Activated T-cell treated with anti-CD3 and anti-CD28 coated beads, Interleukin-2, amount 50 U/mL, for 1 hour (primary cell): ENCODE data around the gene FAM111A.
A peak's percentile ranks its signal among the peaks of the same experiment; 100 is the strongest.

Source experiments
- DNase-seq: peaks from one replicate; pipeline ENCODE4 v3.0.0-alpha.2; 2020

The FAM111A gene

GRCh38 chr11:59141673-59142460, 789 bp upstream of the FAM111A start:
- DNase-seq, result no peak

GRCh38 chr11:59144096-59144495, 1.4 kb downstream of the FAM111A start:
- no peak for DNase-seq

- DNase-seq, result peak; percentile 64
Measured at GRCh38 chr11:59144579-59145345, 2.1 kb downstream of the FAM111A start.

GRCh38 chr11:59145534-59145933, 2.9 kb downstream of the FAM111A start:
- DNase-seq, result no peak

GRCh38 chr11:59151761-59152160, 9.1 kb downstream of the FAM111A start:
- no peak for DNase-seq

- no peak for DNase-seq
Measured at GRCh38 chr11:59152312-59152951, 9.8 kb downstream of the FAM111A start.

- no peak for DNase-seq
Measured at GRCh38 chr11:59154610-59155009, 12.0 kb downstream of the FAM111A start.

- DNase-seq, result no peak
Measured at GRCh38 chr11:59157433-59157832, 14.8 kb downstream of the FAM111A start.

- peak; percentile 42 for DNase-seq
Measured at GRCh38 chr11:59158206-59159068, 15.8 kb downstream of the FAM111A start.

- DNase-seq, result no peak
Measured at GRCh38 chr11:59164028-59164427, 21.4 kb downstream of the FAM111A start.

- peak; percentile 87 for DNase-seq
Measured at GRCh38 chr11:59171508-59172322, 29.1 kb downstream of the FAM111A start, which contains the start of gene DTX4. TSS of gene DTX4 (plus strand) at chr11:59172132. CDS start at chr11:59172596, 464 bp downstream.

- peak; percentile 33 for DNase-seq
Measured at GRCh38 chr11:59172345-59173079, 29.9 kb downstream of the FAM111A start.

- no peak for DNase-seq
Measured at GRCh38 chr11:59173080-59173963, 30.7 kb downstream of the FAM111A start.

GRCh38 chr11:59173964-59174663, 31.5 kb downstream of the FAM111A start:
- no peak for DNase-seq

- no peak for DNase-seq
Measured at GRCh38 chr11:59174664-59175033, 32.0 kb downstream of the FAM111A start.

GRCh38 chr11:59175091-59175501, 32.4 kb downstream of the FAM111A start:
- no peak for DNase-seq

GRCh38 chr11:59176330-59176729, 33.7 kb downstream of the FAM111A start:
- DNase-seq, result no peak

- DNase-seq, result no peak
Measured at GRCh38 chr11:59178402-59178801, 35.7 kb downstream of the FAM111A start.

- DNase-seq, result no peak
Measured at GRCh38 chr11:59179121-59179520, 36.5 kb downstream of the FAM111A start.
